Stimulated activated CD4-positive, alpha-beta T cell treated with anti-CD3 and anti-CD28 coated beads, Interleukin-4, amount 100 ng/mL, for 1 hour (primary cell): ENCODE measurements around the gene GLB1L3.
"Not testable (repeated sequence)": the region's sequence is repeated elsewhere in the genome, so short reads cannot be mapped to it uniquely, and the experiment has no call there.

Experiments used
- DNase-seq: peaks from one replicate; pipeline ENCODE4 v3.0.0-alpha.2; 2020

The GLB1L3 gene

GRCh38 chr11:134317103-134317502 lies 40.9 kb downstream of the GLB1L3 start:
- no peak for DNase-seq

DNA sequence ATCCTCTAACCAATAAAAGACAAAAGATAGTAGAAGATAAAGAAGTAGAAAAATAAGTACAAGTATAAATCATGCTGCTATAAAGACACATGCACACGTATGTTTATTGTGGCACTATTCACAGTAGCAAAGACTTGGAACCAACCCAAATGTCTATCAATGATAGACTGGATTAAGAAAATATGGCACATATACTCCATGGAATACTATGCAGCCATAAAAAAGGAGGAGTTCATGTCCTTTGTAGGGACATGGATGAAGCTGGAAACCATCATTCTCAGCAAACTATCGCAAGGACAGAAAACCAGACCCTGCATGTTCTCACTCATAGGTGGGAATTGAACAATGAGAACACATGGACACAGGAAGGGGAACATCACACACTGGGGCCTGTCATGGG lies 45.2 kb downstream of the GLB1L3 start:
- not testable (repeated sequence) for DNase-seq

- no peak for DNase-seq
Measured at GRCh38 chr11:134322553-134322952, 46.4 kb downstream of the GLB1L3 start.

GRCh38 chr11:134328433-134328832 lies 52.3 kb downstream of the GLB1L3 start:
- no peak for DNase-seq

DNA sequence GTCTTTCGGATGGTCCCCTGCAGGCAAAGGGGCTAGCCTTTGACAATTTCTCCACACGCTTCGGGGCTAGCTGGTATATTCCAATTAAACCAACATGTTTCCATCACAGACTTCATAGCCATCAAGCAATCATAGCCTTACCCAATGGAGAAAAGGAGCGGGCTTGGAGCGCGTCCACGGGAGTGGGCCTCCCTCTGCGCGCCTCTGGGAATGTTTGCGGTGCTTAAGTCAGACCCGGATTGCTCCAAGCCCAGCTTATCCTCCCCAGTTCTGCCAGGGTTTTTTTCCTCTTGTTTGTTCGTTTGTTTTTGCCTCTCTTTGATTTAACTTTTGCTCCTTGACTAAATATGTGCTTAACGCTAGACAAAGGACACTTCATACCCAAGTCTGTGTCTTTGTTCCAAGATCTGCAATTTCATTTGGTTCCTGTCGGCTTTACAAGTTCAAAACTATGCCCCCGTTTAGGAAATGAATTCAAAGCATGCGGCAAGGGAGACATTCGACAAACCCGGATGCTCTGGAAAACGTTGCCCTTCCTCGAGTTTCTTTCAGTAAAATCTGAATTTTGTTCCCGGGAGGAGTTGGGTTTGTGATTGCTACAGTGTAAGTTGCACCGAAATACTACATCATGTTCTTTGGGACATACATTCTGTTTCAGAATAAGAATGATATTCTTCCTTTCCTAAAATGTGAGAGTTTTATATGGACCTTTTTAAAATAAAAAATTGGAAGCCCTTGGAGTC lies 54.6 kb downstream of the GLB1L3 start:
- DNase-seq = no peak

GRCh38 chr11:134331354-134332188 lies 55.4 kb downstream of the GLB1L3 start, which contains the start of gene GLB1L2:
TSS of gene GLB1L2 (plus strand) at chr11:134331988. CDS start at chr11:134332062, 74 bp downstream.
- DNase-seq = peak; percentile 78

- peak; percentile 27 for DNase-seq
Measured at GRCh38 chr11:134332189-134332631, 56.0 kb downstream of the GLB1L3 start.

- DNase-seq = no peak
Measured at GRCh38 chr11:134332782-134333181, 56.6 kb downstream of the GLB1L3 start.

GRCh38 chr11:134333312-134333711 lies 57.1 kb downstream of the GLB1L3 start:
- DNase-seq = no peak

GRCh38 chr11:134333946-134334345 lies 57.8 kb downstream of the GLB1L3 start:
- DNase-seq = no peak

DNA sequence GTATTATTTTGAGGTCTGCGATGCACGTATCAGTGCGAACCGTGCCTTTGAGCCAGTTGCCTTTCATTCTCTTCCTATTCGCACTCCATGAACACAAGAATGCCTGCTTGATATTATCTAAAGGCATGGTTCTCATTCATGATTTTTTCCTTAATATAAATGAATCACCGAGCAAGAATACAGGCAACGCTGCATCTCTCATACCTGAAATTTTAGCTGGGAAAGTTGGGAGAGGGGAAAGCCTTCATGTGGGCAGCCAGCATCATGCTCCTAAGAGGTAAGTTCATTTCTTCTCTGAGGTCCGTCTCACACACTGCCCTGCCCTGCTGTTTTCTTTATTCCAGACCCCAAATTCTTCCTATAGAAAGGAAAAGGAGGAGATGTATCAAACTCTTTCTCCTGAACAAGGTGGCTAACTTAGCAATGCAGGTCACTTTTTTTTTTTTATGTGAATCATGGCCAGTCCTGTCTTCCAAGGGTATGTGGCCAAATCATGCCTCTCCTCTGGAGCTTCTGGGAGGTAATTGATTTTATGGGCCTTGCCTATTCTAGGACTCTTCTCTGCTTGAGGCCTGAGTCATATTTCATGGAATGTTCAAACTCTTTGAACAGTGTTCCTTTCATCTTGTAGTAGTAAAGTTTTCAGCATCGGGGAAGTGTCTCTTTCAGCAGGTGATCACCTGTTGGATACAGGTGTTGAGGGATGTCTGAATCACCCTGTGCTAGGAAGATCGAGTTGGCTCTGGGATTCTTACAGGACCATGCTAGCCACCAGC lies 58.8 kb downstream of the GLB1L3 start:
- DNase-seq = no peak

GRCh38 chr11:134337051-134337450 lies 60.9 kb downstream of the GLB1L3 start:
- no peak for DNase-seq

DNA sequence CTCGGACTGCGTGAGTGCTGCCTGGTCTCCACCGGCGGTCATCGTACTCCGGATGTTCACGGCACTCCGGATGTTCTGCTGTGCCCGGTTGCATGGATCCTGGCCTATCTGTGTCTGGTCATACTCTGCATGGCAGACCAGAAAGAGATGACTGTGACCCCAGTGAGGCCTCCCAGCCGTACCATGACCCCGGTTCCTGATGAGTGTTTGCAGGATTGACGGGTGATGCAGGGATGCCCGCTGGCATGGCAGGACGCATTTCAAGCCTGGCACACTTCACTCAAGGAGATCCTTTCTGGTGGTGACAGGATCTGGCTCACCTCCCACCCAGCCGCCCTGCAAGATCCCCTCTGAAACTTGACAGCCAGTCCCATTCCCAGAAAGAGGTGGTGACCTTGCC lies 61.9 kb downstream of the GLB1L3 start:
- DNase-seq = no peak

GRCh38 chr11:134338654-134339053 lies 62.5 kb downstream of the GLB1L3 start:
- no peak for DNase-seq

GRCh38 chr11:134339756-134340155 lies 63.6 kb downstream of the GLB1L3 start:
- no peak for DNase-seq

DNA sequence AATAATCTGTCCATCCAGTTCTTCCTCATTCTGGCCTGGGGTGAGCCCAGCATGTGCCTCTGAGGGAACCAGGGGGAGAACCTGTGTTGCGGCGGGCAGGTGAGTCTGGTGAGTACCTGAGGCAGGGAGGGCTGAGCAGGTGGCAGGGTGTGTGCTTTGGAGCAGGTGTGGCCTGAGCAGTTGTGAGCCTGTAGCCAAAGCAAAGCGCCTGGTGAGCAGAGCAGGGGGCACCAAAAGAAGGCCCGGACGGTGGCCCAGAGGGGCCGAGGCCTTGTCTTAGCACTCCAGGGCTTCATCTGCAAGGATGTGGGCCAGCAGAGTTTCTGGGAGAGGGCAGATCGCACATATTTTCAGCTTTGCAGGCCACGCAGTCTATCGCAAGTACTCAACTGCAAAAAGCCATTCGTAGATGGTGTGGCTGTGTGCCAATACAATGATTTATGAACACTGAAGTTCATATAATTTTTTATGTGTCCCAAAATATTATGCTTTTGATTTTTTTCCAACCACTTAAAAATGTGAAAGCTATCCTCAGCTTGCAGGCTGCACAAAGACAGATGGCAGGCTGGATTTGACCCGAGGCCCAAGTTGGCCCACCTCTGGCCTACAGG lies 64.3 kb downstream of the GLB1L3 start:
- DNase-seq = no peak

- DNase-seq = no peak
Measured at GRCh38 chr11:134341805-134342571, 65.8 kb downstream of the GLB1L3 start.

GRCh38 chr11:134342572-134343340 lies 66.6 kb downstream of the GLB1L3 start:
- no peak for DNase-seq

DNA sequence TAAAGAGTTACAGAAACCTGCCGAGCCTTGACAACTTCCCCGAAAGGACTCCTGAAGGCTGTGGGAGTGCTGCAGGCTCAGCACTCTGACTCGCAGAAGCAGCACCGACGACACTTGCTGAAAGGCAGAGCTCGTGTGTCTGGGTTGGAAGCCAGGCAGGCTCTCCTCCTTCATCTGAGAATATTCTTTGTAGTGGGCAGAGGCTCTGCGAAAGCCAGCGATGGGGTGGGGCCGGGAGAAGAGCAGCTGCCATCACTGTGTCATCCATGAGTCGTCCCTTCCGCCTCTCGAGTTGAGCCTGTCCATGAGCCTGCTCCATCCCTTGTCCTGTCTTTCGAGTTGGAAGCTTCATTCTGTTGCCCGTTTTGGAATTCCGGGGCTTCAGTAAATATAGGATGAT lies 67.5 kb downstream of the GLB1L3 start:
- DNase-seq = no peak

DNA sequence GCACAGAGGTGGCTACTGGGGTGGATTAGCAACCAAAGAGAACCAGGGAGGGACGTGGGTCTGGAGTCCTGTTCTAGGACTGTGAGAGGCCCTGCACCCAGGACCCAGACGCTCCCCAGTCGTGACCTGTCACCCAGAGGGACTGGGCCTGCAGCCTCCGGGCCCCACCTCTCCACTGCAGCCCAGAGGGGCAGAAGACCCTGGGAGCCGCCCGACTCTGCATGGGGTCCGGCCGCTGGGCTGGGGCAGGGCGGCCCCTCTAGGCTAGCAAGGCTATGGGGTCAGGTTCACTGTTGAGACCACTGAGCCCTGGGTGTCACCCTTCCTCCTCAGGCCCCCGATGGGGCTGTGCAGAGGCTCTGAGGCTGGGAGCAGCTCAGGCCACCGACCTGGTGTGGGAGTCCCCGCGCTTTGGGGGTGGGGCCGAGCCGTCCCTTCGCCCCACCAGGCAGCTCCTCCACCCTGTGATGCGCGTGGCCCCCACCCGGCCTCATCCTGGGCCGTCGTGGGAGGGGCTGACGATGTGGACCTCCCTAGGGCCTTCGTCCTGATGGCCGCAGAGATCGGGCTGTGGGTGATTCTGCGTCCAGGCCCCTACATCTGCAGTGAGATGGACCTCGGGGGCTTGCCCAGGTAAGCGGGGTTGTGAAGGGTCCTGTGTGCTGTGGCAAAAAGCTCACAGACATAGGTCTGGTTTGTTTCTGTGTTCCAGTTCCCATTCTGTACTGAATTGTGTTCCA lies 68.5 kb downstream of the GLB1L3 start:
- DNase-seq = not testable (repeated sequence)

GRCh38 chr11:134345237-134345550 lies 69.0 kb downstream of the GLB1L3 start:
- no peak for DNase-seq
